Stimulated activated naive CD8-positive, alpha-beta T cell treated with anti-CD3 and anti-CD28 coated beads, Interleukin-15, Interleukin-2, amounts not matched to agents 100 U/mL and 50 U/mL, for 24 hours (primary cell): ENCODE results near the gene AKT2.

Experiments
- ATAC-seq: fragments of 150-1000 bp; cut with Tn5 transposase; one replicate; pipeline ENCODE4 v1.10.0; 2021
- DNase-seq: peaks from one replicate; pipeline ENCODE4 v3.0.0; 2021

Gene AKT2

GRCh38 chr19:40273469-40274360 is 11.4 kb downstream of the AKT2 start:
- DNase-seq (no peak), ATAC-seq (no peak)

GRCh38 chr19:40272261-40272660 is 12.9 kb downstream of the AKT2 start:
- ATAC-seq: no peak
- DNase-seq: no peak

GRCh38 chr19:40271706-40272105 is 13.4 kb downstream of the AKT2 start:
- ATAC-seq (no peak), DNase-seq (no peak)

- no peak for ATAC-seq
- no peak for DNase-seq
Measured at GRCh38 chr19:40270362-40271089, 14.6 kb downstream of the AKT2 start.

GRCh38 chr19:40269216-40269940 is 15.8 kb downstream of the AKT2 start:
- ATAC-seq (no peak), DNase-seq (no peak)

- ATAC-seq (no peak), DNase-seq (no peak)
Measured at GRCh38 chr19:40267601-40267997, 17.5 kb downstream of the AKT2 start.

GRCh38 chr19:40266912-40267600 is 18.1 kb downstream of the AKT2 start:
- ATAC-seq (no peak), DNase-seq (no peak)

- ATAC-seq: no peak
- DNase-seq: no peak
Measured at GRCh38 chr19:40266119-40266518, 19.0 kb downstream of the AKT2 start.

GRCh38 chr19:40265763-40266099 is 19.4 kb downstream of the AKT2 start:
- no peak for ATAC-seq

GRCh38 chr19:40265055-40265762 is 19.9 kb downstream of the AKT2 start:
- DNase-seq (no peak), ATAC-seq (no peak)

More at GRCh38 chr19:40265763-40266099, 19.4 kb downstream of the AKT2 start:
- no peak for DNase-seq

GRCh38 chr19:40264314-40265054 is 20.7 kb downstream of the AKT2 start:
- no peak for DNase-seq
- no peak for ATAC-seq

- no peak for DNase-seq
- ATAC-seq: no peak
Measured at GRCh38 chr19:40263440-40264313, 21.5 kb downstream of the AKT2 start.

GRCh38 chr19:40262422-40262821 is 22.7 kb downstream of the AKT2 start:
- DNase-seq (no peak), ATAC-seq (peak; percentile 26)

GRCh38 chr19:40261631-40262030 is 23.5 kb downstream of the AKT2 start:
- DNase-seq (no peak), ATAC-seq (no peak)

GRCh38 chr19:40257096-40257517 is 28.0 kb downstream of the AKT2 start:
- ATAC-seq (no peak), DNase-seq (no peak)

GRCh38 chr19:40256512-40256911 is 28.6 kb downstream of the AKT2 start:
- DNase-seq: no peak
- no peak for ATAC-seq

- DNase-seq: no peak
- ATAC-seq: no peak
Measured at GRCh38 chr19:40255619-40256166, 29.5 kb downstream of the AKT2 start.

- no peak for DNase-seq
- ATAC-seq: no peak
Measured at GRCh38 chr19:40254714-40255418, 30.3 kb downstream of the AKT2 start.

- DNase-seq (no peak), ATAC-seq (no peak)
Measured at GRCh38 chr19:40253611-40254092, 31.5 kb downstream of the AKT2 start.
